CMK (cell line): ENCODE measurements around the gene STAT6.

Experiments
- DNase-seq: peaks from one replicate; pipeline ENCODE4 v3.0.0-alpha.2; 2010; ENCODE audit warnings: low read depth

The STAT6 gene

DNA sequence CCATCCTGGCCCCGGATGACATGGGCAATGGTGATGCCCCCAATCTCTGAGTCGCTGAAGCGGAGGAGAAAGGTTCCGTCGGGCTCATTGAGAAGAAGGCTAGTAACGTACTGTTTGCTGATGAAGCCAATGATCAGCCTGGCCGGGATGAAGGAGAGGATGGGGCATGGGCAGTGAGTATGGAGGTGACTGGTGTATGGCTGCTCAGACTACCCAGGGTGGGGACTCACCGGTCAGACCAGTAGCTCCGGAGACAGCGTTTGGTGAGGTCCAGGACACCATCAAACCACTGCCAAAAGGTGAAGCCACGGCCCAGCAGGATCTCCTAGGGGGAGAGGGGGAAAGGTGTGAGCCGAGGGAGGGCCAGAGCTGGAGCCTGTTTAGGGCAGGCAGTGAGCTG, 11.4 kb downstream of the STAT6 start:
- no peak for DNase-seq

DNA sequence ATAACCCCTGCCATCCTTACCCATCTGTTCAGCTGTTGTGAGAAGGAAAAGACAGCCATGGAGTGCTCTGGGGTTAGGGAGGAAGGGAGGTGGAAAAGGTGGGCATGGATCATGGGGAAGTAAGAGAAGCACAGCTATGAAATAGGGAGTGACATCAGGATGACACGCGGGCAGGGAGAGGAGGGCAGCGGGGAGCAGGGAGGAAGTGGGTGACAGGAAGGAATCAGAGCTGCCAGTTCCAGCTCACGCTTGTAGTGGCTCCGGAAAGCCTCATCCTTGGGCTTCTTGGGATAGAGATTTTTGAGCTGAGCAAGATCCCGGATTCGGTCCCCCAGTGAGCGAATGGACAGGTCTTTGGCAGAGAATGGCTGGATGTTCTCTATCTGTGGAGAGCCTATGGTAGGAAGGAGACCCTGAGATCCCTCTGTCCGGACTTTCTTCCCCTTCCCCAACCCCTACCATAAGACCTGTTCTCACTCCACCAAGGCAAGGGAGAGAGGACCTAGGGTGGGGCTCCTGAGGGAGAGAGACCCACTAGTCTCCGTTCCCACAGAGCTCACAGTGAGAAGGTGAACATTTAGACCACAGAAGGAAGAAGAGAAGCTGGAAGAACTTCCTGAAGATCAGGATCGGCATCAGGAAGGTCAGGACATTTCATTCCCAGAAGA, 12.0 kb downstream of the STAT6 start:
- DNase-seq = no peak

DNA sequence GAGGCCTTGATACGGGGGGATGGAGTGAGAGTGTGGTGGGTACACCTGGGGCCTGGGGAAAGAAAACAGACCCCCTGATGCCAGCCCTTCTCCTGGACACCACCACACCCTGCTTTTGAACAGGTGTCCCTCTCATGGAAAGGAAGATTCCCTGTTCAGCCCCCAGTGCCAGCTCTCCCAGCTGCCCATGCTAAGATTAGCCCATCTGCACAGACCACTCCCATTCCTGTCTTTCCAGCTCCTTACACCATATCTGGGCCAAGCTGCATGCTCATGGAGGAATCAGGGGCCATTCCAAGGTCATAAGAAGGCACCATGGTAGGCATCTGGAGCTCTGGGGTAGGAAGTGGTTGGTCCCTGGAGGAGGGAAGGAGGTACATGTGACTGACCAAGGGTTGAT, 12.6 kb downstream of the STAT6 start:
- DNase-seq = no peak

DNA sequence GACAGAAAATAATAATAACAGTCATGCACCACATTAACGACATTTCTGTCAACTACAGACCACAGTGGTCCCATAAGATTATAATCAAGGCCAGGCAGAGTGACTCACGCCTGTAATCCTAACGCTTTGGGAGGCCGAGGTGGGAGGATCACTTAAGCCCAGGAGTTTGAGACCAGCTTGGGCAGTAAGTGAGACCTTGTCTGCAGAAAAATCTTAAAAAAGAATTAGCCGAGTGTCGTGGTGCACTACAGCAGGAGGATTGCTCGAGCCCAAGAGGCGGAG, 13.7 kb downstream of the STAT6 start:
- DNase-seq = no peak

DNA sequence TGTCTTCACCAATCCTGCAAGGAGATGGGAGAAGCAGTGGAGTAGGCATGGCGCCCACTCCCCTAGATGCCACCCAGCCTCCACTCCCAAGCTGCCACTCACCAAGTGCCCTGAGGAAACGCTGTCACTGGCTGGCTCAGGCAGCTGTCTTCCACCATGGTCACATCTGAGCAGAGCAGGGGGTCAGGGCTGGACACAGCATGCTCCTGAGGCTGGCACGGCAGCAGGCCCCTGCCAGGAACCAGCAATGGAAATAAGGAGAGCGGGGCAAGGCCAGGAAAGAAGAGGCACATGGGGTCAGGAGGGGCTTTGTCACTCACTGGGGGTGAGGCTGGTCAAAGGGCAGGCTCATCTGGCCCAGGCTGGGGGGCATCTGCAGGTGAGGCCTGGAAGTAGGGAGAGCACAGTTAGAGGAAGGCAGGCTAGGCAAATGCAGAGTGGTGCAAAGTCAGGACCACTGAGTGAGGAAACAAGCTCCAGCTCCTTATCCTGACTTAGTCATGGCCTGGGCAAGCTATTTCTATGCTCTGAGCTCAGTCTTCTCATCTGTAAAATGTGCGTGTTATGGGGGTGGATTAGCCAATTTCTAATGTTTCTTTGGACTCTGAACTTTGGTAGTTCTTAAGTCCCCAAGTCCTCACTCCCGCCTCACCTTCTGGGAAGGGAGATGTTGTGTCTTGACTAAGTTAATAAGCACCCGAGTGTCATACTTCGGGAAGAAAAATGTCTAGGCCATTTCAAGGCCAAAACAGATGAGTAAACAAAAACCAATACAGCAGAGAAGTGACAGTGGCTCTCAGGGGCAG, 14.2 kb downstream of the STAT6 start:
- DNase-seq = no peak

DNA sequence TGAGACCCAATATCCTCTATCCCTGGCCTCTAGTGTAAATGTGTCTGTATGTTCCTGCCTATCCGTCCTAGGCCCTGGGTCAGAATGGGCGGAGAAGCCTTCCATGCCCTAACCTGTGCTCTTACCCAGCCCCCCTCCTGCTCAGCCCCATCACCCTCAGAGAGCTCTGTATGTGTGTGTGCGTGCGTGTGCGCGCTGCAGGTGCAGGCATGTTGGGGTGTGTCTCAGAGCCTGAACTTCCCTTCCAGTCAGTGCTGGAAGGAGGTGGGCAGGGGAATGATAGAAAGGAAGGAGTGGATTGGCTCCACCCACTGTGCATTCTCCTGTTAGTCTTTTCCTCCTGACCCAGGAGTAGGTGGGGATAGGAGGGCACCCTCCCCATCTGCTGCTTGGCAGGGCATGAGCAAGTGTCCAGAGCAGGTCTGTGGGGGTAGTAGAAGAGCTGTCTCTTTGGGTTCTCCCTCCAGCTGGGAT, 15.0 kb downstream of the STAT6 start:
- DNase-seq = no peak

DNA sequence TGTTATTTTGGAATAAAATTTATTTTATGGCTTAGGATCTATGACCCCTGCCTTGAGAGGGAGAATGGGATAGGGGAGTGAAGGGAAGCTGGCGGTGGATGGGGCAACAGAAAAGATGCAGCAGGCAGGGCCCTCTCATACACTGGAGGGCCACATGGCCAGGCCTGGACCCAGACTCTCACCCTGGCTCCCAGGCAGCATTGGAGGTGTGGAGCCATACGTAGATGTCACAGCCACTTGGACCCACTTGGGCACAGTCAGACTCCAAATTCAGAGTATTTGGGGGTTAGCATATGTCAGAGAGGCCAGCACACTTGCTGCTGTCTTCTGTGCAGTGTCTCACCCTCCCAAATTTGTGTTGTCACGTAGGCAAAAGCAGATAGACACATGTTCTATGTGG, 15.7 kb downstream of the STAT6 start:
- DNase-seq = no peak

DNA sequence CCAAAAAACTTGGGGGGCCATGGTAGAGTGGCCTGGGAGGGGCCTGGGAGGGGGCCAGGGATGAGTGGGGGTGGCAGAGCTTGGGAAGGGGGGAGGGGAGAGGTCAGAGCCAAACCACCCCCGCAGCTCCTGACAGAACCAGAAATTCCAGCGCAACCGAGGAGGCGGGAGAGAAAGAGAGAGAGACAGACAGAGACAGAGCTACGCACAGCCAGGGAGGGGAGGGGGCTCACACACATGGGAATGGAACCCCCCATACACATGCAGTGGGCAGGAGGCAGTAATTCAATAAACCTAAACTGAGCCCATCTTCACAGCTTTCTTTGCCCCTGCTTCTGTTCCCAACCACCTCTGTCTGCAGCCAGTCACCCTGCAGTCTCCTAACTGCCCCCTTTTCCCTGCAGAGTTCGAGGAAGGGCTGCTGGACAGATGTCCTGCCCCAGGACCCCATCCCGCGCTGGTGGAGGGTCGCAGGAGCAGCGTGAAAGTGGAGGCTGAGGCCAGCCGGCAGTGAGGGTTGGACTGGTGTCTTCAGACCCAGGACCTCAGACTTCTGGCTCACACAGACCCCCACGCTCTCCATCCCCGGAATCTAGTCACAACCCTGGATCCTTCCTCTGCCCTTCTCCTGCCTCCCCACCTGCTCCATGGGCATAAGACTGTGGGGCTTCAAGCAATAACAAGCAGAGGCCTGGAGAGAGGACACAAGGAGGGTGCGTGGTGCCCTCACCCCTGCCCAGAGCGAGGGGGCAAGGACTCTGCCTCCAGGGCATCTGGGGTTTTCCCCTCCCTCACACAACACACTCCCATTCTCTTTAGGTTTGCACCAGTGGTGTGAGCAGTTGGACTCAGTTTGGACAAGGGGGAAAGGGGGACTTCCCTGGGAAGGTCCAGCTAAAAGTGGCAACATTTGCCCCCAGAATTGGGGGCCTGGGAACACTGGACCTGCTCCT, 16.7 kb downstream of the STAT6 start:
- no peak for DNase-seq

DNA sequence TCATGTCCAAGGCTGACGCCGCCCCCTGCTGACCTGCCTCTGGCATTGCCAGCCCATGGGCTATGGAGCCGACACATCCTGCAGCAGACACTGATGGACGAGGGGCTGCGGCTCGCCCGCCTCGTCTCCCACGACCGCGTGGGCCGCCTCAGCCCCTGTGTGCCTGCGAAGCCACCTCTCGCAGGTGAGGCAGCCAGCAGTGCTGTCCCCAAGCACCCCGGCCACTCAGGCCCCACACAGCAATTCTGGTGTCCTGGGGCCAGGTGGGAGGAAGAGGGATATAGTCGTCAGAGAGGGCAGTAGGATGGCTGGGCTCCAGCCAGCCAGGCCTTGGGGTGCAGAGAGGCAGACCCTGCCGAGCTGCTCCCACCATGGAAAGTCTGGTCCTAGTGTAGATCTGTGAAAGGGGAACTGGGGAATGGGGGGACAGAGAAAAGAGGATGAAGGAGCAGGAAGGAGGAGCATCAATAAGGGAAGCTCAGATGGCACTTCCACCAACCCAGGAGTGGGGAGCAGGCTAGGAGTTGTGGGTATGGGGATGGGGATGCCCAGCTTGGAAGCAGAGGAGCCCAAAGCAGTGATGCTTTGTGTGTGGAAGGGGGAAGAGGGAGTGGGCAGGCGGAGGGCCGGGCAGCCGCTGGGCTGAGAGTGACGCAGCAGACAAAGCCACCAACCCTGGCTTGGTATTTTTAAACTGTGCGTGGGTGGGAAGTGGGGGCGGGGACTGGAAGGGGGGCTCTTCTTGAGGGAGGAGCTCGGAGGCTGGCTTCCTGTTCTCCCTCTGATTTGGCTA, 17.6 kb downstream of the STAT6 start:
- DNase-seq = no peak

DNA sequence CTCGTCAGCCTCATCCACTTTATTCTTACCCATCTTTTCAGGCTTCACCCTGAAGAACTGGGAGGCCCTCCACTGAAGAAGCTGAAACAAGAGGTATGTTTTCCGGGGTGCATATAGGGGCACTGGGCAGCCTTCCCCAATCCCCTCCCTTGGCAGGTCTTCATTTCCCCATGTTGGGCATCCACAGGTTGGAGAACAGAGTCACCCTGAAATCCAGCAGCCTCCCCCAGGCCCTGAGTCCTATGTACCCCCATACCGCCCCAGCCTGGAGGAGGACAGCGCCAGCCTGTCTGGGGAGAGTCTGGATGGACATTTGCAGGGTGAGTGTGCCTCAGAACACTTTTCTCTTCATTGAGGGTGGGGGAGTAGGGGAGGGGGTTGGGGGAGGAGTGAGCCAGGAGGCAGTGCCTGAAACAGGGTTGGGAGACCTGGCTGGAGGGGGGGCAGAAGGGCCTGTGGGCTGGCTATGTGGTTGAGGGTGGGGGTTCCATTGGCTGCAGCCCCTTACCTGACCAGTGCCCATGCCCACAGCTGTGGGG, 18.2 kb downstream of the STAT6 start:
- no peak for DNase-seq

DNA sequence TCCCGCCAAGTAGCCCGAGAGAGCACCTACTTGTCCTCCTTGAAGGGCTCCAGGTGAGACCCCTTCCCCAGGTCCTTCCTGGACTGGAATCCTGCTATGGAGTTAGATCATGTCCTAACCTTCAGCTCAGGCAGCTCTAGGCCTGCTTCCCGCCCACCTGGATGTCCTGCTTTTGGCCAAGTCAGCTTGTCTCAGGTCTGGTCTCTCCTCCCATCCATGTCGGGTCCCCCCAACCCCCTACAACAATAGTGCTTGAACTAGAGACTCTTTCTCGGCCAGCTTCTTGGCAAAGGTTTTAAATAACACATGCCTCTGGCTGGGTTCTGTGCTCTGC, 18.7 kb downstream of the STAT6 start:
- DNase-seq = no peak

DNA sequence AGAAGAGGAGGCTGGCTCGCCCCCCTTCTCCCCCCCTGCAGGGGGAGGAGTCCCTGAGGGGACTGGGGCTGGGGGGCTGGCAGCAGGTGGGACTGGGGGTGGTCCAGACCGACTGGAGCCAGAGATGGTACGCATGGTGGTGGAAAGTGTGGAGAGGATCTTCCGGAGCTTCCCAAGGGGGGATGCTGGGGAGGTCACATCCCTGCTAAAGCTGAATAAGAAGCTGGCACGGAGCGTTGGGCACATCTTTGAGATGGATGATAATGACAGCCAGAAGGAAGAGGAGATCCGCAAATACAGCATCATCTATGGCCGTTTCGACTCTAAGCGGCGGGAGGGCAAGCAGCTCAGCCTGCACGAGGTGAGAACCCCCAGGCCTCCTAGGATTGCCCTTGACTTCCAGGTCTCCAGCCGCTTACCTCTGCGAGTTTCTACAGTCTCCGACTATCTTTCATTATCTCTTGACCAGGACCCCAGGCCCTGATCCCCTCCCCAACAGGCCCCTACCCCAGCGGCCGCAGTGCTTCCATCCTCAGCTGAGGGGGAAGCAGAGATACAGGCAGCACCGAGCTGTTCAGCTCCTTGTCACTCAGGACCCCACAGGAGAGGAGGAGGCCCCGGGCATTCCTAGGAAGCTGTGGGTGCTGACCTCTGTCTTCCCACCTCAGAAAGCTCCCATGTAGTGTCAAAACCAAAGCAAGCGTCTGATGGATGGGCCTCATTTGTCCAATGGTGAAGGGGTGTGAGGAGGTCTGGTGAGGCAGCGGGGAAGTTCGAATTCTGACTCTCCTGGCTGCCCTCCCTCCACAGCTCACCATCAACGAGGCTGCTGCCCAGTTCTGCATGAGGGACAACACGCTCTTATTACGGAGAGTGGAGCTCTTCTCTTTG, 19.3 kb downstream of the STAT6 start:
- DNase-seq = no peak

DNA sequence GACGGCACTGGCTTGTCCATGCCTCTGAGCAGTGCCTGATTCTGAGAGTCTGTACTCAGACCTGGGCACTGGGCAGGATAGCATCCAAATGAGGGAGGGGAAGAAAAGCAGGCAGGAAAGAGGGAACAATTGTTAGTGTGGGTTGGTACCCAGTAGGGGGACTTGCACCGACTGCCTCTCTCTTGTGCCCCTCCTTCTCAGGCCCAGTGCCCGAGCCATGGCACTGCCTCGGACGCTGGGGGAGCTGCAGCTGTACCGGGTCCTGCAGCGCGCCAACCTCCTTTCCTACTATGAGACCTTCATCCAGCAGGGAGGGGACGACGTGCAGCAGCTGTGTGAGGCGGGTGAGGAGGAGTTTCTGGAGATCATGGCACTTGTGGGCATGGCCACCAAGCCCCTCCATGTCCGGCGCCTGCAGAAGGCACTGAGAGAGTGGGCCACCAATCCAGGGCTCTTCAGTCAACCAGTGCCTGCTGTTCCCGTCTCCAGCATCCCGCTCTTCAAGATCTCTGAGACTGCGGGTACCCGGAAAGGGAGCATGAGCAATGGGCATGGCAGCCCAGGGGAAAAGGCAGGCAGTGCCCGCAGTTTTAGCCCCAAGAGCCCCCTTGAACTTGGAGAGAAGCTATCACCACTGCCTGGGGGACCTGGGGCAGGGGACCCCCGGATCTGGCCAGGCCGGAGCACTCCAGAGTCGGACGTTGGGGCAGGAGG, 20.1 kb downstream of the STAT6 start:
- DNase-seq = no peak

DNA sequence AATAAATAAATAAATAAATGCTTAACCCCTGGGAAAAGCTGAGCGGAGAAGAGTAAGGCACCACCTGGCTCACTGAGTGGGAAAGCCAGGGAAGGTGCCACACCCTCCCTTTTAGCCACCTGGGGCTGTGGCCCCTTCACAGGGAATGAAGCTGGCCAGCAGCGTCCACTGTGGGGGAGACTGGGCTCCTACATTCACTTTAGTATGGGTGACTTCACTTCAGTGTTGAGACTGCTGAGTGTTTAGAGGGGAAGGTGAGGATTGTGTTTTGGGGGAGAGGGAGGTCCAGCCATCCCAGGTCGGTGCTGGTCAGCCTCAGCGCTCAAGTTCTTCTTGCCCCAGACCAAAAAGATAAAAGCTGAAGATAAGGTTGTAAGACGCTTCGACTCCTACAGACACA, 20.7 kb downstream of the STAT6 start:
- no peak for DNase-seq

DNA sequence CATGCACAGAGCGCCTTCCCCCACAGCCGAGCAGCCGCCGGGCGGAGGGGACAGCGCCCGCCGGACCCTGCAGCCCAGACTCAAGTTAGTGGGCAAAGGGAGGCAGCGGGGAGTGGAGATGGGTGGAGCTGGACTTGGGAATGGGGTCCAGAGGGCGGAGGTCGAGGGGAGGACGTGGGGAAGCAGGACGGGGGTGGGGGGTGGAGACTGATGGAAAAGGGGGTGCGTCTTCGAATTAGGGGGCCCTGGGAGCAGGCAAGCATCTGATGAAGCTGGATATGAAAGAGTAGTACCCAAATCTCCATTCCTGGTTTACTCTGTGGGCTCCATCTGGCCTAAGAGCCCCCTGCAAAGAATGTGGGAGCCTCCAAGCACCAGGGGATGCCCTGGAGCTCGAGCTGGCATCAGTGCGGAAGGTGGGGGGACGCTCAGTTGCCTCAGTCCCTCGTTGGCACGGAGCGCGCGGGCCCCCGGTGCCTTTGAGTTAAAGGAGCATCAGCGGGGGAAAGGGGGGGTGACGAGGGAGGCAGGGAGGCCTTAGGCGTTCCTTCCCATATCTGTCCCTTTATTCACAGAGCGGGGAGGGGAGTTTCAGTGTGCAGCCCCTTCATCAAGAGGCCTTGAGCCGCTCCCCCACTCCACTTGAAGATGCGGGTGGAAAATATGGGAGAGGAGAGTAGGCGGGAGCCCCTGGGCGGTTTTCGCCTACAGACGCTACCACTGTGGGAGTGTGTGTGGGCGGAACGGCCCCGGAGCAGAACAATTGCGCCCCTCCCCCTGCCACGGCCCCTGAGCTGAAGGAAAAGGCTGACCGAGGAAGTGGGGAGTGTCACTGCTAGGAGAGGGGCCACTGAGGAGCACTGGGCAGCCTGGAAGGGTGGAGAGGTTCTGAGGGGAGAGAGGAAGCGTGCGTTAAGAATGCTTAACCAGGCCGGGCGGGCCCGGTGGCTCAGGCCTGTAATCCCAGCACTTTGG, 21.6 kb downstream of the STAT6 start:
- peak; percentile 77 for DNase-seq

DNA sequence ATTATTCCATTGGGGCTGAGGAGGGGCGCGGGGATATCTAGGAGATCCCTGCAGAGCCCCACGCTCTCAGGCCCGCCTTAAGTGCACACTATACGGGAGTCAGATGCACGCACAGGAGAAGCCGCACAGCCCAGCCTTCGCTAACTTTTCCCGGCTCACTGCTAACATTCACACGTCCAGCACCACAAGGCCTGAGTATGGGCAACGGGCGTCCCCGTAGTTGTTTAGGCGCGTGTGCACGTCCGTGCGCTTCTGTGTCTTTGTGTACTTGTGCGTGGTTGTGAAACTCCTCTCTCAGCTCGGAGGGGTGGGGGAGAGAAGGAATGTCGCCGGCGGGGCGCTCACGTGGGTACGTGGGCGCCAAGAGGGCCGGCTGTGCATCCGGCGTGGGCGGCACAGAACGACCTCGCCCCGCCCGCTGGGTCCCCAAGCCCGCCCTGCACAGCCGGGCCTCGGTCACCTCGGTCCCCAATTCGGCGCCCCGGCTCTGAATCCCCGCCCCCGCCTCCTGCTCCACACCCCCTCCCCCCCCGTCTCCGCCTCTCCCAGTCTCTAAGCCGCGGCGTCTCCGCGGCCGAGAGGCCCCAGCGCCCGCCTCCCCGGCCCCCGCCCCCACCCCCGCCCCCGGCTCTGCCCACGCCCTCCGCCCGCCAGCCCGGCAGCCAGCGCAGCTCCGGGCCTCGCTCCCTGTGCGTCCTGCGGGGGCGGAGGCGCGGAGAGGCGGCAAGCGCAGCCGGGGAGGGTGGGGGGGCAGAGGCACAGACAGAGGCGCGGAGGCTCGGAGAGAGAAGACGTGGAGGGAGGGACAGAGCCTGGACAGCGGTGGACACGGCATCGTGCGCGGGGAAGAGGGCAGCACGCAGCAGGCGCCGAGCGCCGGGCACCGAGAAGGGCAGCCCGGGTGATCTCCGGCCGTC, 22.6 kb downstream of the STAT6 start, which contains the start of gene NAB2:
NAB2 (plus strand) TSS at position 761 of the 917 bp plus-strand sequence. CDS start 158 bp downstream, outside the sequence.
- DNase-seq = peak; percentile 79

DNA sequence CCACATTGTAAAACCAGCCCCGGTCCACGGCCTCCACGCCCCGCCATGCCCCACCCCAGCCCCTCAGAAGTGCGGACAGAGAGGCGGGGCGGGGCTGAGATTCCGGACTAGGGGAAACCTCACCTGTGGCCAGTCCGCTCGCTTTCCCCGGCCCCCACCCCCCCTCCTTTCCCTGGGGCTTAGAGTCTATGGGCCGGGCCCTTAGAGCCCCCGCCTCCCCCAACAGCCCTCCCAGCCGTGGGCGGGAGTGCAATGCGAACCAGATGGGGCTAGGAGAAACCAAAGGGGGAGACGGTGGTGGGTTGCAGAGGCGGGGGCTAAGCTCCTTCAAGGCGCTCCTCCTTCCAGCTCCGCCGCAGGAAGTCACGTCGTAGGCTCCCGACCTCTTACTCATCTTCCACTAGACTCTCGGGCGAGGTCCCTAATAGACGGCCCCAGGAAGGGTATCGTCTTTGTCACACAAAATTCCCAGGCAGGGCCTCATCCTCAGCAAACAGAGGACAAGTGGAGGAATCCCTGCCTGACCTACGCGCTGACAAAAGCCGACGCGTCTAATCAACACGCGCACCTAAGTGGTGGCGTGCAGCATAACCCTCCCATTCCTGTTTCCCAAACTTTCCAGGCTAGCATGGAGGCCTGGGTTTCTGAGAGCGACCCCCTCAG, 23.3 kb downstream of the STAT6 start:
- peak; percentile 83 for DNase-seq
